ACC112 (cell line): ENCODE measurements around the gene APPBP2.

ENCODE experiments used
- H2AFZ ChIP-seq: fragments of 200-600 bp; sonication (generic); one replicate; pipeline ENCODE4 v1.6.0; 2017; ENCODE audit warnings: antibody characterized with exemption, low read length; ENCODE audit not compliant: unreplicated experiment
- H3K27ac ChIP-seq: fragments of 200-600 bp; sonication (generic); 2 replicates; pipeline ENCODE4 v1.5.1; 2014; ENCODE audit warnings: low read depth, mild to moderate bottlenecking, antibody characterized with exemption, low read length, moderate library complexity
- H3K27me3 ChIP-seq: fragments of 200-600 bp; sonication (generic); 2 replicates; pipeline ENCODE4 v1.6.1; 2014; ENCODE audit warnings: mild to moderate bottlenecking, antibody characterized with exemption, low read length, moderate library complexity, mixed read lengths; ENCODE audit not compliant: insufficient read depth
- H3K36me3 ChIP-seq: fragments of 200-600 bp; sonication (generic); 2 replicates; pipeline ENCODE4 v1.6.1; 2016; ENCODE audit warnings: mild to moderate bottlenecking, antibody characterized with exemption, low read length, moderate library complexity, mixed read lengths; ENCODE audit not compliant: insufficient read depth
- H3K4me1 ChIP-seq: fragments of 200-600 bp; sonication (generic); one replicate; pipeline ENCODE4 v1.6.1; 2016; ENCODE audit warnings: low read length, mixed read lengths; ENCODE audit not compliant: insufficient read depth, unreplicated experiment, control insufficient read depth
- H3K4me3 ChIP-seq: fragments of 200-600 bp; sonication (generic); 2 replicates; pipeline ENCODE4 v1.5.1; 2014; ENCODE audit warnings: mild to moderate bottlenecking, low read depth, low read length
- H3K79me2 ChIP-seq: fragments of 200-600 bp; sonication (generic); one replicate; pipeline ENCODE4 v1.6.0; 2016; ENCODE audit warnings: low read length; ENCODE audit not compliant: control insufficient read depth, unreplicated experiment, insufficient read depth

The APPBP2 gene

DNA sequence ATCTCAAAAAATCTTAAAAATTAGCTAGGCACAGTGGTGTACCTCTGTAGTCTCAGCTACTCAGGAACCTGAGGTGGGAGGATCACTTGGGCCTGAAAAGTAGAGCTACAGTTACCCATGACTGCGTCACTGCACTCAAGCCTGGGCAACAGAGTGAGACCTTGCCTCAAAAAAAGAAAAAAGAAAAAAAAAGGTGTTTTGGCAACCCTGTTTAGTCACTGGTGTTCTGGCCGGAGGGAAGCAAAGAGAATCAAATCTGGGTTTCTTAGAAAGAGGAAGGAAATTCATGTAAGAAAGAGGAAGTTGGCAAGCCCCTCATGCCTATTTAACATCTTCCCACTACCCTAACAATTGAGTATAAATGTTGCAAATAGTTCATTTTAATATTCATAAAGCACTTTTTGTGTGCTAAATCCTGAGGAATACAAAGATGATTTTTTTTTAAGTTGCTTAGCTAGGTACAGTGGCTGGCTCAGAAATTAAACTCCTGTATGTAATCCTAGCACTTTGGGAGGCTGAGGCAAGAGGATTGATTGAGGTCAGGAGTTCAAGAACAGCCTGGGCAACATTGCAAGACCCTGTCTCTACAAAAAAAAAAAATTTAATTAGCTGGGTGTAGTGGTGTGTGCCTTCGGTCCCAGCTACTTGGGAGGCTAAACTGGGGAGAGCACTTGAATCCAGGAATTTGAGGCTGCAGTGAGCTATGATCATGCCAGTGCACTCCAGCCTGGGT is 127.6 kb downstream of the APPBP2 start:
- no peaks in the 10 kb centered on the region for H3K27me3 ChIP-seq
- no peaks in the 10 kb centered on the region for H3K36me3 ChIP-seq
- no peak overlapping the region for H3K4me3 ChIP-seq
- H3K4me1 ChIP-seq, result peaks cover 1% of the 10 kb centered on the region
- no peak overlapping the region for H3K27ac ChIP-seq
- no peak overlapping the region for H2AFZ ChIP-seq
- H3K79me2 ChIP-seq, result no peaks in the 10 kb centered on the region

DNA sequence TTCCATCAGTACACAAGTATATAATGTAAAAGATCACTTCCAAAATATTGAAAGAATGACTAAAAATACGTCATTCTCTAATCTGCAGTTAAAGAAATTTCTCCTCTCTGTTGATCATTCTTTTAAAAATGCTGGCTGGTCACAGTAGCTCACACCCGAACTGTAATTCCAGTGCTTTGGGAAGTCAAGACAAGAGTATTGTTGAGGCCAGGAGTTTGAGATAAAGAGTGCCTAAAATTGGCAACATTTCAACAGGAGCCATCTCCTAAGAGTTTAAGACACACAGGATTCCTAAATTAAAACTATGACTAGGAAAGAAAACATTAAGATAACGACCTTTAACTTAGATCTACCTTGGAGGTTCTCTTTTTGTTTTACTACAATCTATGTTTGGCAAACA is 129.6 kb downstream of the APPBP2 start:
- Histone ChIP-seq H3K79me2 (peaks cover 3% of the 10 kb centered on the region), H3K27ac (no peak overlapping the region), H3K36me3 (no peaks in the 10 kb centered on the region), H3K4me1 (peaks cover 4% of the 10 kb centered on the region), H3K27me3 (no peaks in the 10 kb centered on the region), H2AFZ (no peak overlapping the region), H3K4me3 (no peak overlapping the region)

DNA sequence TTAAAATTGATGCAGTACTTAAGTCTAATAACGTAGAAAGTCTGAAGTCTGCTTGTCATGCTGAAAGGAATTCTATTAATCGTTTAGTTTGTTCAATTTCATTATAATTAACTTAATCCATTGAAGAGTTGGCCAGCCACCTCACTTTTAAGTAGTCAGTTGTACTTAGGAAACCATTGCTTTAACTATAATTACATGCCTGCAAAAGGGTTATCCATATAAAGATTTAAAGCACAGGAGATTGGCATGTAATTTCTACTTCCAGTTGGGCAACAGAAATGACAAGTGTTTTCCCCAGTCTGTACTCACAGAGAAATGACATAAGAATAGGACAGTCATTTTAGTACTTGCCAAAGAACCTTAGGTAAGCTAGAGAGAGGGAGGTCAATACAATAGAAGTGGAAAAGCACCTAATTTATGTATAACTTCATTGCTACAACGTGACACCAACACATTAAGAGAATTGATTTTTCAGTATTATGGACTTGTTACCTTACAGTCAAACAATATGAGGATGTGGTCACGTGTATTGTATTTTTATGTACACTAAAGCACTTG is 130.5 kb downstream of the APPBP2 start:
- Histone ChIP-seq H3K36me3 (no peaks in the 10 kb centered on the region), H3K27me3 (no peaks in the 10 kb centered on the region), H2AFZ (no peak overlapping the region), H3K4me1 (peaks cover 4% of the 10 kb centered on the region), H3K27ac (no peak overlapping the region), H3K4me3 (no peak overlapping the region), H3K79me2 (peaks cover 11% of the 10 kb centered on the region)

DNA sequence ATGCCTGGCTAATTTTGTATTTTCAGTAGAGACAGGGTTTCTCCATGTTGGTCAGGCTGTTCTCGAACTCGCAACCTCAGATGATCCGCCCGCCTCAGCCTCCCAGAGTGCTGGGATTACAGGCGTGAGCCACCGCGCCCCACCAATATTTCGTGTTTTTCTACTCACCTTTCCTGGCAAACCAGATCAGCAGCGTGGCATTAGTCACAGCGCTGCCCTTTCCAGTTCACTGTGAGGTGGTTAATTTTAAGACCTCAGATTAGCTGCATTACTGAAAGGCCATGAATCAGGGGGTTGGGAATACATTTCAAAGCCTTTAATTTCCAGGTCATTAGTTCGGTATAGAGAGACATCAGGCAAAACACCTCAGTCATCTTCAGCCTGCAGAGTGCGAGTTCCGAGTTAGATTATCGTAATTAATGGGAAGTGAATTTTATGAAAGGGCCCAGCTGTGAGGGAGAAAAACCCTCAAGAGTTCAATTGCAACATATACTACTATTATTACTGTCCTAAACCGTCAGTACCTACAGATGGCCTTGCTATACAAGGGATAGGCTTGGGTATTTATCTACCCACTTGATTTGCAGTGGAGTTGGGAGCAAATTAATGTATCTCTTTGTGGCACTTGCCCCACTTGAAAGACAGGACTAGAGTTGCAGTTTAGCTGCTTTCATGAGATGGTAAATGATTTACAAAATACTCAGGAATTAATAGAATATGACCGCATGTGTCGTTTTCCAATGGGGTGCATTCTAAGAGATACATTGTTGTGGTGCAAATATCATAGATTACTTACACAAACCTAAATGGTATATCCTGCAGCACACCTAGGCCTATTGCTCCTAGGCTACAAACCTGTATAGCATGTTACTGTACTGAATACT is 132.0 kb downstream of the APPBP2 start:
- Histone ChIP-seq H2AFZ (no peak overlapping the region), H3K4me1 (peaks cover 13% of the 10 kb centered on the region), H3K27me3 (no peaks in the 10 kb centered on the region), H3K36me3 (no peaks in the 10 kb centered on the region), H3K79me2 (peaks cover 25% of the 10 kb centered on the region), H3K4me3 (no peak overlapping the region), H3K27ac (no peak overlapping the region)
